ENCODE measurements around the gene SLC16A11. TPM values are rescaled to one million over a fixed set of nuclear protein-coding genes. Genes with fewer than 3 reads are reported as not detected.

SLC16A11 gene
- total and polyA plus RNA-seq, 10 donors, result 0.51 to 3.9 (median 2.8) TPM; not detected in 1

DNA sequence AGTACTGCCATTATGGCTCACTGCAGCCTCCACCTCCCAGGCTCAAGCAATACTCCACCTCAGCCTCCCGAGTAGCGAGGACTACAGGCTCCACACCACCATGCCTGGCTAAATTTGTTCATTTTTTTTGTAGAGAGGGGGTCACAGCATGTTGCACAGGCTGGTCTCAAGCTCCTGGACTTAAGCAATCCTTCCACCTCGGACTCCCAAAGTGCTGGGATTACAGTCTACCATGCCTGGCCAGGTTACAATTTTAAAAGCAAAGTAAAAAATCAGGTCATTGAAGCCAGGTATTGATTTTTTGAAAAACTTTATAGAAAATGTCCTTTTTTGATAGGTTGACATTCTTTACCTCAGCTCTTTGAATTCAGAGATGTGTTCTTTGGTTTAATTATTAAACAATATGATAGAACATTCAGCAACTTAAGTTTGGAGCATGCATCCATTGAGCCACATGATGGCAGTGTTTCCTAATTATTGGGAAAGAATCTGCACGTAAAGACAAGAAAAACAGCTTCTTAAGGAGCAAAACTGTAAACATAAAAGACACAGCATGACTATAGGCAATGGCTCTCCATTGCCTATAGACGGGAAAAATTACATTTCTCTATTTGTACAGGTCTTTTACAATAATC, 1.7 kb upstream of the SLC16A11 start:
- intact Hi-C loops (cut with DNase I; ENCODE audit: low total_unique reads), result loop anchor here (10.0 kb wide), 1 partner anchor 259 kb away; the partner anchor contains the start of gene EIF5A
- H3K27me3 ChIP-seq (replicated peaks in 1 of 7), result peaks cover 0 to 54% (median 24%) of the 10 kb centered on the region in 7 donors
- TF ChIP-seq POLR2A (IDR thresholded peaks at IDR 0.05) (no peak), POLR2AphosphoS5 (IDR thresholded peaks at IDR 0.05) (no peak)
- TF ChIP-seq, protein P1, sequence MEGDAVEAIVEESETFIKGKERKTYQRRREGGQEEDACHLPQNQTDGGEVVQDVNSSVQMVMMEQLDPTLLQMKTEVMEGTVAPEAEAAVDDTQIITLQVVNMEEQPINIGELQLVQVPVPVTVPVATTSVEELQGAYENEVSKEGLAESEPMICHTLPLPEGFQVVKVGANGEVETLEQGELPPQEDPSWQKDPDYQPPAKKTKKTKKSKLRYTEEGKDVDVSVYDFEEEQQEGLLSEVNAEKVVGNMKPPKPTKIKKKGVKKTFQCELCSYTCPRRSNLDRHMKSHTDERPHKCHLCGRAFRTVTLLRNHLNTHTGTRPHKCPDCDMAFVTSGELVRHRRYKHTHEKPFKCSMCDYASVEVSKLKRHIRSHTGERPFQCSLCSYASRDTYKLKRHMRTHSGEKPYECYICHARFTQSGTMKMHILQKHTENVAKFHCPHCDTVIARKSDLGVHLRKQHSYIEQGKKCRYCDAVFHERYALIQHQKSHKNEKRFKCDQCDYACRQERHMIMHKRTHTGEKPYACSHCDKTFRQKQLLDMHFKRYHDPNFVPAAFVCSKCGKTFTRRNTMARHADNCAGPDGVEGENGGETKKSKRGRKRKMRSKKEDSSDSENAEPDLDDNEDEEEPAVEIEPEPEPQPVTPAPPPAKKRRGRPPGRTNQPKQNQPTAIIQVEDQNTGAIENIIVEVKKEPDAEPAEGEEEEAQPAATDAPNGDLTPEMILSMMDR (IDR thresholded peaks at IDR 0.05 in 8 of 11, conservative IDR thresholded peaks at IDR 0.05 in 3 of 11), result peak; percentile 65 to 86 (median 80)
- WGBS, 5 donors, result 27 to 46% (median 29%) methylated on average over 5 of the region's 5 CpGs
- no peaks in the 10 kb centered on the region for H3K9me3 ChIP-seq
- DNase-seq, result no peak
- H3K4me3 ChIP-seq, result peak overlapping the region in 5 of 8 donors; percentile 27 to 66 (median 33)
- peak overlapping the region in 5 of 8 donors; percentile 69 to 89 (median 81) for H3K27ac ChIP-seq
- peaks cover 20 to 61% (median 42%) of the 10 kb centered on the region in 6 donors for H3K4me1 ChIP-seq
- H3K36me3 ChIP-seq, result no peaks in the 10 kb centered on the region

DNA sequence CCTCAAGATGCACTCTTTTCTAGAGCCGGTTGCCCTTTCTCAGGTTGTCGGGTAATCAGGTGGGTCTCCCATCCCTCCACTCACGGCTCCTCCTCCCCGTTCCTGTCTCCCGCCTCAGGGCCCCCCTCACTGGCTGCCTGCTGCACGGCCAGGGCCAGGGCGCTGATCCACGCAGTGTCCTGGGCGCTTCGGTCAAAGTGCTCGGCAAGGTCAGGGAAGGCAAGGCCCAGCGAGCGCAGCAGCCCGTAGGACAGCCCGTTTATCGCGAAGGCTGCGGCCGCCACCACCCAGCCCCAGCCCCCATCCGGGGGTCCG, 753 bp downstream of the SLC16A11 start:
- Histone ChIP-seq H3K4me1 (peaks cover 20 to 71% (median 47%) of the 10 kb centered on the region in 6 donors), H3K27ac (peak overlapping the region in 6 of 8 donors; percentile 52 to 66 (median 58))

DNA sequence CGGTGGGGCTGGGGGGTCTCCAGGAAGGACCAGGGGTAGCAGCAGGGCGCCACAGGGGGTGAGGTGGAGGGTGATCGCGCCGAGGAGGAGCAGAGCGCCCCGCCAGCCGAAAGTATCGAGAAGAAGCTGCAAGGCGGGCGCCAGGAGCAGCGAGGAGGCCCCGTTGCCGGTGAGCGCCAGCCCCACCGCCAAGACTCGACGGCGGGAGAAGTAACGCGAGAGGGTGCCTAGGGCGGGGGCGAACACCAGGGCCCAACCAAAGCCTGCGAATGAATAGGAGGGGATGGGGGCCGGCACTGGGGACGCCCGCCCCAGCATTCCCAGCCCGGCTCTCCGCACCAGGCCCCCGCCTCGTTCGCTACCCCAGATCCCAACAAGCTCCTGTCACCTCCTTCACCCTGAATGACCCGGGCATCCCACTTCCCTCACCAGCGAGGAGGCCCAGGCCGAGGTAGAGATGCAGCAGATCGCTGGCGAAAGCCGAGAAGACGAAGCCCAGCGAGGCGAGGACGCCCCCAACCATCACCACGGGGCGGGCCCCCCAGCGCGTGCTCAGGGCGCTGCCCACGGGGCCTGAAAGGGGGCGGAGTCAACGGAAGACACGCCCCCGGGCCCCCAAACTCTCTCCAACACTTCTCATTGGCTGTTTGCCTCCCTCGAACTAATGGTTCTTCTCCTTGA, 1.3 kb downstream of the SLC16A11 start:
- Histone ChIP-seq H3K36me3 (peaks cover 0 to 4% (median 0%) of the 10 kb centered on the region in 6 donors), H3K27ac (peak overlapping the region in 7 of 8 donors; percentile 15 to 66 (median 58)), H3K4me3 (peak overlapping the region in 7 of 8 donors; percentile 34 to 66 (median 43)), H3K4me1 (peaks cover 23 to 72% (median 49%) of the 10 kb centered on the region in 6 donors), H3K27me3 (replicated peaks in 1 of 7) (peaks cover 0 to 50% (median 24%) of the 10 kb centered on the region in 7 donors), H3K9me3 (no peaks in the 10 kb centered on the region)
- peak in 2 of 3 donors; percentile 34 to 52 for TF ChIP-seq POLR2AphosphoS5 (IDR thresholded peaks at IDR 0.05)
- TF ChIP-seq, protein P1 (IDR thresholded peaks at IDR 0.05 in 8 of 11, conservative IDR thresholded peaks at IDR 0.05 in 3 of 11), result no peak
- DNase-seq, result peak; percentile 84
- intact Hi-C loops (cut with DNase I; ENCODE audit: low total_unique reads), result loop anchor here (10.0 kb wide), 1 partner anchor 262 kb away; the partner anchor contains the start of gene EIF5A
- WGBS, 5 donors, result 4 to 6% (median 5%) methylated on average over 48 to 53 of the region's 53 CpGs

More for the DNA sequence above, 753 bp downstream of the SLC16A11 start:
- no peak for DNase-seq
- peaks cover 0 to 4% (median 0%) of the 10 kb centered on the region in 6 donors for H3K36me3 ChIP-seq
- H3K4me3 ChIP-seq, result peak overlapping the region; percentile 34 to 66 (median 42)
- TF ChIP-seq POLR2AphosphoS5 (IDR thresholded peaks at IDR 0.05) (no peak), POLR2A (IDR thresholded peaks at IDR 0.05) (no peak)
- TF ChIP-seq, protein P1 (IDR thresholded peaks at IDR 0.05 in 8 of 11, conservative IDR thresholded peaks at IDR 0.05 in 3 of 11), result no peak
- intact Hi-C loops (cut with DNase I; ENCODE audit: low total_unique reads), result loop anchor here (10.0 kb wide), 1 partner anchor 262 kb away; the partner anchor contains the start of gene EIF5A
- peaks cover 0 to 50% (median 24%) of the 10 kb centered on the region in 7 donors for H3K27me3 ChIP-seq (replicated peaks in 1 of 7)
- WGBS, 5 donors, result 4 to 21% (median 8%) methylated on average over 6 to 21 of the region's 21 CpGs
- no peaks in the 10 kb centered on the region for H3K9me3 ChIP-seq
